NCI-H526 treated with DMSO at 0.1 percent for 48 hours (cell line): ENCODE measurements around the gene DACT2.
A peak's percentile ranks its signal among the peaks of the same experiment; 100 is the strongest.
"Not testable (repeated sequence)": the region's sequence is repeated elsewhere in the genome, so short reads cannot be mapped to it uniquely, and the experiment has no call there.

Experiments
- DNase-seq: peaks from one replicate; lab custom pipeline; 2025; lab: John Stamatoyannopoulos, UW

The DACT2 gene

GRCh38 chr6:168281314-168281713, 38.3 kb downstream of the DACT2 start:
- not testable (repeated sequence) for DNase-seq

- no peak for DNase-seq
These were observed 38.7 kb downstream of the DACT2 start for GRCh38 chr6:168280899-168281245.

DNA sequence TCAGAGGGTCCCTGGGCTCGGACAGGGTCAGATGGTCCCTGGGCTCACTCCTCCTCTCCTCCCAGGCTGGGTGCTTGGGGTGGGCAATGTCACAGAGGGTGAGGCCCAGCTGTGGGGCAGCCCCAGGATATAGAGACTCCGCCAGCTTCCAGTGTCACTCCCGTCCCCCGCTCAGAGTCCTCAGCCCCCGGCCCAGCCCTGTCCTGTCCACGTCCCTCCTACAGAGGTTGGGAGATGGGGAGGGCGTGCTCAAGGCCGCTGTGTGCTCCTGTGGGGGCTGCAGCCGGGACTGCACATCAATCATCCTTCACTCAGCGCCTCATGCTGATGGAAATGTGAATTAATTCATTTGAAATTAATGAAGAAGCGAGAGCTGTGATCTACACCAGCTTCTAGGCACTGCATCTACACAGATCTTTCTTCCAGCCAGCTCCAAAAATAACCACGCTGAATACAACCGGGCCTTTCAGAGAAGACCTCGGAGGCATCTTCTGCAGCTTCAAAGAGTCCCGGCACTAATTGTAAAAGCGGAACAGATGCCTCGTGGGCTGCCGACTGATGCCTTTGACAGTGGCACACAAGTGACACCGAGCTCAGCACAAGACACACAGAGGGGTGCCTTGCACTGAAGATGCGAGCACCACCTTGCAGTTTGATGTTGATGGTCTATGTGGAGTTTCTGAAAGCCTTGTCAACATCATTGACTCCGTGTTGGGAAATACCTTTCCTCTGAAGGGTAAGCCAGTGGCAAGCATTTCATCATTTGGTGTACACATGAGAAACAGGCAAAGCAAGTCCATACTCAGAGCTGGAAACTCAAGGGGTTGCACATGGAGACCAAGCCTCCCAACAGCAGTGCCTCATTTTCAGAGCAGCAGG, 39.3 kb downstream of the DACT2 start:
- DNase-seq, result no peak

DNA sequence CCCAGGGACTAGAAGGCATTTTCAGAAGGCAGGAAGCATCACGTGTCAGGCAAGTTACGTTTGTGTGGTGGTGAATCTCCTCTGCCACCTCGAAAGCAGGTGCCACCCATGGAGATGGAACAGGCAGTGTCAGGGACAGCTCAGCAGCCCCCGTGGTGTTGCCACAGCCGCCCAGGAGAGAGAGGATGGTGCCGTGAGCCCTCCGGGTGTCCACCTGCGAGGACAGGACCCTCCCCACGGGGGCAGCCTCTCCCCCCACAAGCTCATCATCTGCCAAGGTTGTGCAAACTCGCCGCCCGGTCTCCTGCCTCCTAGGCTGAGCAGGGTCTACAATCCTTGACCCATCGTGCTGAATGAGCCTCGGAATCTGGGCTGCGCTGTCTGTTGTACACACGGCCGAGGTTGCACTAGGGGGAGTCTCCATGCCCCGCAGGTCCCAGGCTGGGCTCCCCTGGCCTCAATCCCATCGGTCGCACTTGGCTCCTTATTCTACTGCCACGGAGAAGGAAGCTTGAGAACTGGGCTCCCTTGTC, 40.1 kb downstream of the DACT2 start:
- DNase-seq, result no peak

GRCh38 chr6:168278904-168279303, 40.7 kb downstream of the DACT2 start:
- DNase-seq, result peak; percentile 16

DNA sequence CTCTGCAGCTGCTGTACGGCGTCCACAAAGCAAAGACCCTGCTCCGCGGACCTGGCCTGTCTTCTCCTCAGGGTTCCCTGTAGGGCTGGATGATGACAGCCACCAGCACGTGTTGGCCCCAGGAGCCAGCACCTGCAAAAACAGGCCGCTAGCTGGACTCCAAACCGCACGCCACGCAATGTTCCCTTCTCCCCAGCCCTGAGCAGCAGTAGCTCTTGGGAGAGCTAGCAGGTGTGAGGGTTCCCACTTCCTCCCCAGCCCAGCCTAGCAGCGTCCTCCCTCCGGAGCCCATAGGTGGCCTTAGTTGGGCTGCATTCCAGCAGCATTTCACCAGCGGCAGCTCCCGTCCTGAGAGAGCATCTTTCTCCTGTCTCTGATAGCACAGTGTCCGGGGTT, 42.3 kb downstream of the DACT2 start:
- no peak for DNase-seq

DNA sequence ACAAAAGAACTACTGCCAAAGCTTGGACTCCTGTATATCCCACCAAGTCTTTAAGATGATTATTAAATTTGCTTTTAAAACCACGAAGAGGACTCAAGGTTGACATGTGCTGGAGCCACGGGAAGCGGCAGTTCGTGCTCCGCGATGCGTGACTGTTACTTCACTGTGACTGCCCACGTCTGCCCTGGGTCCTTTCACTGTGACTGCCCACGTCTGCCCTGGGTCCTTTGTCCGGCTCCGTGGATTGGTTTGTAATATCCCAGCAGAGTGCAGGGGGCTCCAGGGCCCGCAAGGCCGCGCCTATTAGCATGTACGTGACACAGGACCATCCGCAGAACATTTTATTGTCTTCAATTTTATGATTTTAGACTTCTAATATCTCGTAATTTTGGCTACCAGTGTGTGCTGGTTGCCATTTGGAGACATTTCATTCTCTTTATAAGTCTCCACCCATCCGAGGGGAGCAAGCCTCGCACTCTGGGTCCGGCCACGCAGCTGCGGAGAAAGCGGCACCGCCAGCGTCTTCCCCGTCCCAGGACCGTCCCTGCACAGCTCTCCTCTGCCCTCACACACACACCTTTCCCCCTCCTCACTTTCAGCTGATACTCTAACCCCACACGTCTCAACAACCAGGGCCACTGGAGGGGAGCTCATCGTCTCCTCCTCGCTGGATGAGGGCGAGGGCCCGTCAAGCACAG, 42.9 kb downstream of the DACT2 start:
- no peak for DNase-seq

DNA sequence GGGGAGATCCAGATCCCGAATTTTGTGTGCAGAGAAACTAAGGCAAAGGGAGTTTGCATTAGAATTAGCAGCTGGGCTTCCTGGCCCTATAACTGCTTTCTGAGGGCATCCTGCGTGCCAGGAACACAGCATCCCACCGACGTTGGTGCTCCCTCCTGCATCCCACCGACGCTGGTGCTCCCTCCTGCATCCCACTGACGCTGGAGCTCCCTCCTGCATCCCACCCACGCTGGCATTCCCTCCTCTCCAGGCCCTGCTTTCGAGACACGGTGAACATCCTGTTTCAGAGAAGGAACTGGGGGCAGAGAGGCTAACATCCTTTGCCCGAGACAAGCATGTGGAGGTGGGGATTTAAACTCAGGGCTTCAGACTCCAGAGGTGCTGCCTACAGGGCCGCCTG, 44.4 kb downstream of the DACT2 start:
- DNase-seq, result no peak

- DNase-seq, result no peak
These were observed 45.3 kb downstream of the DACT2 start for GRCh38 chr6:168274037-168274952.

DNA sequence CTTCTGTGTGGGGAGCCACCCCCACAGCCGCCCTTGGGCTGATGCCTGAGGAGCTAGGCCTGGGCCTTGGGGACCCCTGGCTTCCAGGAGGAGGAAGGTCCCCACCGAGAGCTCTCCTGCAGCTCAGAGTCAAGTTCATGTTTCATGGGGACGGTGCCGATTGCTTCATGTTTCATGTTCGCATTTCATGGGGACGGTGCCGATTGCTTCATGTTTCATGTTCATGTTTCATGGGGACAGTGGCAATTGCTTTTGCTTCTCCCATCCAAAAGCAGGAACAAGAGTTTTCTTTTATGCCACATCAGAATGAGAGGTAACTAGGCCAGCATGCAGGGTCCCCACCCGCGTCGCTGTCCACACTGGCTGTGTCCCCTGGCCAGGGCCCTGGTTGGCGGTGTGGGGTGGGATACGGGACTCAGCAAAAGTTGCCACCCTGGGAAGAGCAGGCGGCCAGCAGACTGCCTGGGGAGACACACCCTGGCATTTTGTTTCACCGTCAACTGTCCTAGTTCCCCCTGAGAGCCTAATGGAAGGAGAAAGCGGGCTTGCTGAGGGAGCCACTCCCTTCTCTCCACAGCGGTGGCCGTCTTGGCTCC, 46.0 kb downstream of the DACT2 start:
- DNase-seq, result no peak

- no peak for DNase-seq
These were observed 46.9 kb downstream of the DACT2 start for GRCh38 chr6:168272415-168273325.

GRCh38 chr6:168270274-168271172, 49.1 kb downstream of the DACT2 start:
- no peak for DNase-seq

DNA sequence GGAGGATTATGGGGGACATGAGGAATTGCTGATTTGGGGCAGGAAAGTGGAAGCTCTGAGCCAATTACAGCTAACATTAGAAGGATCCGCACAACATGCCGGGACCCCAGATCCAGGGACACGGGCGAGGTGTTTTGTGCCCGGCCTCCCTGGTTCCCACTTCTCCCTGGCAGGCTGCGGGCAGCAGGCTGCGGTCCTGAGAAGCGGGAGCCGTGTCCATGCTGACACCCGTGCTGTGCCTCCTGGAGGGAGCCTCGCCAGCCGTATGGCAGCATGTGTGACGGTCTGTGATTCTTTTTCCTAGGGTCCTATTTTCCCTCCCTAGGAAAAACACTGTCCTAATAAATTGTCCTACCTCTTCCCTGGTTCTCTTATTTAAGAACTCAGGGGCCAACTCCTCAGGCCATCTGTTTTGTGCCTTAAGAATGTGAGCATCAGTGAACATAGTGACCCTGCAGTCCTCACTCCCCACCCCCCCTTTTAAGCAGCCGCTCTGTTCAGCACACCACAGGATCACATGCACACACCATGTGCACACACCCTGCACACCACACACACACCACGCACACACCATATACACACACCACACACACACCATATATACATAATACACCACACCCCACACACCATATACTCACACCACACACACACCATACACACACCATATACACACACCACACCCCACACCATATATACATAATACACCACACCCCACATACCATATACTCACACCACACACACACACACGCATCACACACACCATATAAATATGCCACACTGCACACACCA, 49.9 kb downstream of the DACT2 start:
- no peak for DNase-seq

DNA sequence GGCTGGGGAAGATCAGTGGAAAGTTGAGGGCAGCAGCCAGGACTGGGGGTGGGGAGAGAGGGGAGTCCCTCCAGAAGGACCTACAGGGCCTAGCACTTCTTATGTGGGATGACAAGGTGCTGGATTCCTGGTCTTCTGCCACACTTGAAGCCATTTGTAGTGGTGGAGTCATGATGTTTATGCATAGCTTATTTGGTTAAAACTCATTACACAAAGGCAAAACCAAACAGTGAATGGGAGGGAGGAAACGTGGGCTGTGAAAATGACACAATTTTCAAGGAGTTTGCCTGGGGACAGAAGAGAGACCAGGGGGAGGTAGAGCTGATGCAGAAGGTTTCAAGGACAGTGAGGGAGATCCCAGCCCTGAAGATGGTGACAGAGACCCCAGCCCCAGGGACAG, 50.8 kb downstream of the DACT2 start:
- peak; percentile 28 for DNase-seq

DNA sequence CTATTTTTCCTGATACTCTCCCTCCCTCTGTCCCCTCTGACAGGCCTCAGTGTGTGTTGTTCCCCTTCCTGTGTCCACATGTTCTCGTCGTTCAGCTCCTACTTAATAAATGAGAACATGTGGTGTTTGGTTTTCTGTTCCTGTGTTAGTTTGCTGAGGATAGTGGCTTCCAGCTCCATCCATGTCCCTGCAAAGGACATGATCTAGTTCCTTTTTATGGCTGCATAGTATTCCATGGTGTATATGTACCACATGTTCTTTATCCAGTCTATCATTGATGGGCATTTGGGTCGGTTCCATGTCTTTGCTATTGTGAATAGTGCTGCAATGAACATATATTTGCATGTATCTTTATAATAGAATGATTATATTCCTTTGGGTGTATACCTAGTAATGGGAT, 51.8 kb downstream of the DACT2 start:
- not testable (repeated sequence) for DNase-seq

DNA sequence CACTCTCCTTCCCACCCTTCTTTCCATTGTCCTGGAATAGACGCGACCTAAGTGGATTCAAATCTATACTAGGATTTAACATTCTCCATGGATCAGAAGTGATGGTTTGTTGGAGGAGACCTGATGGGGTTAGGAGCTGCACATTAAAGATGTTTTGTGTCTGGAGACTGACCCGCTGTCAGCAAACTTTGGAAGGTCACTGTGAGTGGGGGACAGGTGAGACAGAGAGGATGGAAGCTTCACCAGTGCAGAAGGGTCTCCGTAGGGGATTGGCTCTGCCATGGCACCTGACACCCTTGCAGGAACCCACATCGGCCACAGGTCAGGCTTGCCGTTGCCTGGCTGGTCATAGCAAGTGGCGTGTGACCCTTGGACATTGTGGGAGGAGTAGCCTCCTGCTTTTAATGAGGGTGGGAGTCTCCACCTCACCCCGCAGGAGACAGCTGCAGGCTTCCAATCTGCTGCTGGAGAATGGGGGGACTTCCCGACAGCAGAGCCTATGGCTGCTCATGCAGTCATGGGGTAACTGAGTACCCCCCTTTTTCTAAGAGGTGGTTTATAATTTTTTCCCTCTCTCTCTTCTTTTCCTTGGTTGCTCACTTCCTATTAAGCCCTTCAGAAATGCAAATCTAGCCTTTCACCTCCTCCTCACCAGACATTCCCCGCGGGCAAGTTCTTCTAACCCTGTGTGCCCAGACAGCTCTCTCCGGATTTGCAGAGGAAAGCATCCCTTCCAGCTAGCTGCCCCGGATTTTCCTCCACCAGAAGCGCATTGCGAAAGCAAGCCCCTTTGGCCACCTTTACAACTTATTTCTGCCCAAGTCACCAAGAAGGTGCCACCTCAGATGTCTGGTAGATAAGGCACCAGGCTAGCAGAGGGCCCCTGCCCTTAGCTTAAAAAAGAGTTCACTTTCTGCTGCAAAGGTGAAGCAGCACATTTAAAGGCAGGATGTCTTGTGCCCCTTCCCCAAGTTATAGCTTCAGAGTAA, 53.5 kb downstream of the DACT2 start:
- DNase-seq, result no peak

- no peak for DNase-seq
These were observed 54.2 kb downstream of the DACT2 start for GRCh38 chr6:168265394-168265793.
